CD14-positive monocyte (primary cell): ENCODE measurements around the gene ISG20. TPM values are rescaled to one million over a fixed set of nuclear protein-coding genes. Genes with fewer than 3 reads are reported as not detected.

ENCODE experiments used
- DNase-seq, 3 donors: peaks; one replicate each; pipeline ENCODE4 v3.0.0-alpha.2; 2011 to 2022
- H2AFZ ChIP-seq: 2 replicates; pipeline ENCODE4 v1.6.0; 2012; ENCODE audit warnings: mild to moderate bottlenecking, low read depth, low read length, inconsistent platforms; ENCODE audit not compliant: insufficient read depth, poor library complexity, severe bottlenecking
- H3K27ac ChIP-seq, 2 donors: 1 replicate in 1 of 2; 2 replicates in 1 of 2; pipeline ENCODE4 v1.5.1; 2012 to 2013; ENCODE audit warnings: low read length in 2 of 2, control low read depth in 1 of 2, inconsistent platforms in 1 of 2, low read depth in 1 of 2, mild to moderate bottlenecking in 1 of 2
- H3K27me3 ChIP-seq, 2 donors: one replicate each; pipeline versions ENCODE4 v1.6.0 to v1.6.1; 2011 to 2013; ENCODE audit warnings: low read length in 2 of 2; ENCODE audit not compliant: control insufficient read depth in 2 of 2, insufficient read depth in 2 of 2
- H3K36me3 ChIP-seq, 2 donors: replicated peaks in 1 of 2; 1 replicate in 1 of 2; 2 replicates in 1 of 2; pipeline versions ENCODE4 v1.5.1 to v1.6.1; 2012 to 2013; ENCODE audit warnings: low read length in 2 of 2, control low read depth in 1 of 2, inconsistent platforms in 1 of 2, mild to moderate bottlenecking in 1 of 2; ENCODE audit not compliant: insufficient read depth in 2 of 2, control insufficient read depth in 1 of 2
- H3K4me1 ChIP-seq, 2 donors: 1 replicate in 1 of 2; 2 replicates in 1 of 2; pipeline versions ENCODE4 v1.5.1 to v1.6.1; 2012 to 2013; ENCODE audit warnings: low read length in 2 of 2, control low read depth in 1 of 2, inconsistent platforms in 1 of 2, mild to moderate bottlenecking in 1 of 2, moderate library complexity in 1 of 2; ENCODE audit not compliant: insufficient read depth in 2 of 2, control insufficient read depth in 1 of 2
- H3K4me2 ChIP-seq: replicated peaks from 2 replicates; pipeline ENCODE3; 2012; ENCODE audit warnings: low read length, moderate library complexity, mild to moderate bottlenecking; ENCODE audit not compliant: poor library complexity, severe bottlenecking; ENCODE audit errors: extremely low read depth
- H3K4me3 ChIP-seq, 3 experiments: fragments of 200-600 bp in 1 of 3; sonication (generic) in 1 of 3; replicated peaks in 1 of 3; 1 replicate in 2 of 3; 2 replicates in 1 of 3; pipeline ENCODE4 v1.5.1; 2011 to 2013; ENCODE audit warnings: low read length in 3 of 3, mild to moderate bottlenecking in 3 of 3, control low read depth in 2 of 3, low read depth in 2 of 3, inconsistent platforms in 1 of 3, moderate library complexity in 1 of 3
- H3K79me2 ChIP-seq: 2 replicates; pipeline ENCODE4 v1.6.0; 2012; ENCODE audit warnings: mild to moderate bottlenecking, control low read depth, inconsistent platforms, low read length, moderate library complexity; ENCODE audit not compliant: insufficient read depth
- H3K9ac ChIP-seq: 2 replicates; pipeline ENCODE4 v1.6.0; 2017; ENCODE audit warnings: low read length, mild to moderate bottlenecking; ENCODE audit not compliant: insufficient read depth, poor library complexity, severe bottlenecking
- H3K9me3 ChIP-seq, 2 donors: replicated peaks in 1 of 2; 1 replicate in 1 of 2; 2 replicates in 1 of 2; pipeline versions ENCODE4 v1.5.1 to v1.6.1; 2012 to 2013; ENCODE audit warnings: low read length in 2 of 2, control low read depth in 1 of 2; ENCODE audit not compliant: control insufficient read depth in 1 of 2, insufficient read depth in 1 of 2
- H4K20me1 ChIP-seq: 2 replicates; pipeline ENCODE4 v1.6.0; 2012; ENCODE audit warnings: mild to moderate bottlenecking, low read length, control low read depth, moderate library complexity; ENCODE audit not compliant: insufficient read depth
- H3K27ac Mint-ChIP-seq, 7 donors: one replicate each; pipeline ENCODE4 v1.8.0; 2020; ENCODE audit warnings: mild to moderate bottlenecking in 7 of 7, mixed read lengths in 7 of 7, moderate library complexity in 6 of 7, inconsistent platforms in 2 of 7
- H3K27me3 Mint-ChIP-seq, 3 donors: one replicate each; pipeline ENCODE4 v1.8.0; 2021 to 2022; ENCODE audit warnings: low read depth in 3 of 3, mild to moderate bottlenecking in 3 of 3, mixed read lengths in 3 of 3, moderate library complexity in 3 of 3, inconsistent platforms in 1 of 3
- H3K36me3 Mint-ChIP-seq, 2 donors: one replicate each; pipeline ENCODE4 v1.8.0; 2020; ENCODE audit warnings: mixed read lengths in 2 of 2, inconsistent platforms in 1 of 2, mild to moderate bottlenecking in 1 of 2
- H3K4me1 Mint-ChIP-seq: one replicate; pipeline ENCODE4 v1.8.0; 2020; ENCODE audit warnings: mild to moderate bottlenecking, mixed read lengths
- H3K4me3 Mint-ChIP-seq, 2 donors: one replicate each; pipeline ENCODE4 v1.8.0; 2020; ENCODE audit warnings: mild to moderate bottlenecking in 2 of 2, mixed read lengths in 2 of 2, moderate library complexity in 1 of 2
- H3K9me3 Mint-ChIP-seq, 7 donors: one replicate each; pipeline ENCODE4 v1.8.0; 2020 to 2022; ENCODE audit warnings: mixed read lengths in 7 of 7, mild to moderate bottlenecking in 6 of 7, moderate library complexity in 6 of 7, inconsistent platforms in 2 of 7
- WGBS: methylation state at CpG from one replicate; pipeline ENCODE4 v1.1.5; 2013; ENCODE audit warnings: missing lambda C conversion rate; ENCODE audit not compliant: insufficient coverage; 5-methylcytosine and 5-hydroxymethylcytosine counted together
- intact Hi-C, 2 donors: fragments of 100-400 bp; cut with micrococcal nuclease; formaldehyde crosslinking; loops; one replicate each; pipeline versions ENCODE4 v1.15.0 to v1.15.1; 2023
- polyA plus RNA-seq, 3 donors: library from polyadenylated mRNA; depleted of rRNA in 1 of 3; unstranded in 2 of 3; stranded (reverse) in 1 of 3; fragments of 300-500 nt in 2 of 3; fragments of >200 nt in 1 of 3; fragmentation: Illumina TruSeq in 2 of 3; gene quantifications; 1 replicate in 2 of 3; 2 replicates in 1 of 3; pipeline ENCODE4 v1.2.3, GENCODE V29; 2012 to 2021
- TF ChIP-seq, protein P1 (sequence below): fragments of 200-600 bp; IDR thresholded peaks from one replicate; pipeline ENCODE4 v1.8.0; 2022; ENCODE audit warnings: antibody characterized with exemption, mild to moderate bottlenecking

The ISG20 gene
- polyA plus RNA-seq, 3 donors: 15.6 to 29.3 (median 25.1) TPM

DNA sequence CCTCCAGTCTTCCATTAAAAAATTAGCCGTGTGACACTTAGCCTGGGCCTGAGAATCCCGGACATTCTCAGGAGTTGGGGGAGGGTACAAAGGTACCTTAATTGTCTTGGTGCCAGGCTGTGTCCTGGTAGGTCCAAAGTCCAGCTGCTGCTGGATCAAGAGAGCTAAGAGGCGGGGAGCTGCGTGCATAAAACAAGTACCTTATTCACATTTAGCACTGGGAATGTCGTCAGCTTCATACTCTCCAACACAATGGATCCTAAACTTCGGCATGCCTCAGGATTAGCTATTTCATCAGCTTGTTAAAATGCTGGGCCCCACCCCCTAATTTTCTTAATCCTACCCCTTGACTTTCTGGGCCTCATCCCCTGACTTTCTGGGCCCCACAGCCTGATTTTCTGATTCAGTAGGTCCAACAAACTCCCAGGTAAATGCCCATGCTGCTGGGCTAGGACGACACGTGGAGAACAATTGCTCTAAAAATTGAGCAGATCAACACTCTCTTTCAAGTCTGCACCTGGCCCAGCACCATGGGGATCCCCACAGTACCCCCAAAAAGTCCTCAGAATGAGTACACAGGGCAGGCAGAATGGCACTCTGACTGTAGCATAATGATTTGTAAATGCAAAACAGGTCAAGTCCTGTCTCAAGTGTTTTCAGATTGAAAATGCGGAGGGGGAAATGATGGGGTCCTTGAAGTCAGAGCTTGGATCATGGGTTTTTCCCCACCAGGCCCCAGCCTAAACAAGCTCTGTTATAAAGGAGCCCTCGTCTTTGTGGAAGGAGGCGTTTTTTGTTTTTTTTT, 23.3 kb upstream of the ISG20 start:
- H3K36me3 ChIP-seq: no peaks in the 10 kb centered on the region
- Mint-ChIP-seq H3K4me1 (peaks cover 15% of the 10 kb centered on the region), H3K36me3 (no peaks in the 10 kb centered on the region), H3K4me3 (no peak overlapping the region), H3K27me3 (peaks cover 3 to 14% (median 14%) of the 10 kb centered on the region in 3 donors), H3K27ac (no peak overlapping the region), H3K9me3 (no peaks in the 10 kb centered on the region)
- intact Hi-C loops: no loop called here
- 92% methylated on average over 5 of the region's 11 CpGs for WGBS
- H3K4me2 ChIP-seq: no peak overlapping the region
- DNase-seq: no peak
- H4K20me1 ChIP-seq: no peaks in the 10 kb centered on the region
- no peaks in the 10 kb centered on the region for H3K9me3 ChIP-seq
- H2AFZ ChIP-seq: no peak overlapping the region
- no peak overlapping the region for H3K9ac ChIP-seq
- H3K27me3 ChIP-seq: peaks cover 0 to 6% of the 10 kb centered on the region in 2 donors
- peaks cover 0 to 7% of the 10 kb centered on the region in 2 donors for H3K4me1 ChIP-seq
- no peak overlapping the region for H3K27ac ChIP-seq
- TF ChIP-seq, protein P1, sequence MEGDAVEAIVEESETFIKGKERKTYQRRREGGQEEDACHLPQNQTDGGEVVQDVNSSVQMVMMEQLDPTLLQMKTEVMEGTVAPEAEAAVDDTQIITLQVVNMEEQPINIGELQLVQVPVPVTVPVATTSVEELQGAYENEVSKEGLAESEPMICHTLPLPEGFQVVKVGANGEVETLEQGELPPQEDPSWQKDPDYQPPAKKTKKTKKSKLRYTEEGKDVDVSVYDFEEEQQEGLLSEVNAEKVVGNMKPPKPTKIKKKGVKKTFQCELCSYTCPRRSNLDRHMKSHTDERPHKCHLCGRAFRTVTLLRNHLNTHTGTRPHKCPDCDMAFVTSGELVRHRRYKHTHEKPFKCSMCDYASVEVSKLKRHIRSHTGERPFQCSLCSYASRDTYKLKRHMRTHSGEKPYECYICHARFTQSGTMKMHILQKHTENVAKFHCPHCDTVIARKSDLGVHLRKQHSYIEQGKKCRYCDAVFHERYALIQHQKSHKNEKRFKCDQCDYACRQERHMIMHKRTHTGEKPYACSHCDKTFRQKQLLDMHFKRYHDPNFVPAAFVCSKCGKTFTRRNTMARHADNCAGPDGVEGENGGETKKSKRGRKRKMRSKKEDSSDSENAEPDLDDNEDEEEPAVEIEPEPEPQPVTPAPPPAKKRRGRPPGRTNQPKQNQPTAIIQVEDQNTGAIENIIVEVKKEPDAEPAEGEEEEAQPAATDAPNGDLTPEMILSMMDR: no peak
- no peak overlapping the region for H3K4me3 ChIP-seq
- no peaks in the 10 kb centered on the region for H3K79me2 ChIP-seq

DNA sequence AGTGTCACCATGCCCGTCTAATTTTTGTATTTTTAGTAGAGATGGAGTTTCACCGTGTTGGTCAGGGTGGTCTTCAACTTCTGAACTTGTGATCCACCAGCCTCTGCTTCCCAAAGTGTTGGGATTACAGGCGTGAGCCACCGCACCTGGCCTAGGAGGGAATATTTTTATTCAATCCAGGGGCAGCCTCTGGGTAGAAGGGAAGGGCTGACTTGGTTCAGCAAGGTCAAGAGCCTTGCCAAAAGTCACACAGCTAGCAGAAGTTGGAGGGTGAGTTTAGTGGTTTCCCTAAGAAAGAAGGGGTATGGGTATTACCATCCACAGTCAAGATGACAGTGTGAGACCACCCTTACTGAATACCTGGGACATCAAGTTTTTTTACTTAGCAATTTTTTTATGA, 22.6 kb upstream of the ISG20 start:
- Histone ChIP-seq H2AFZ (no peak overlapping the region), H3K9ac (no peak overlapping the region), H3K4me1 (peaks cover 5 to 8% of the 10 kb centered on the region in 2 donors), H3K4me3 (no peak overlapping the region), H3K79me2 (no peaks in the 10 kb centered on the region), H3K4me2 (no peak overlapping the region), H3K9me3 (no peaks in the 10 kb centered on the region), H3K36me3 (no peaks in the 10 kb centered on the region), H3K27me3 (peaks cover 0 to 6% of the 10 kb centered on the region in 2 donors), H4K20me1 (no peaks in the 10 kb centered on the region), H3K27ac (no peak overlapping the region)
- Mint-ChIP-seq H3K9me3 (no peaks in the 10 kb centered on the region), H3K36me3 (no peaks in the 10 kb centered on the region), H3K27me3 (peaks cover 3 to 14% (median 13%) of the 10 kb centered on the region in 3 donors), H3K27ac (no peak overlapping the region), H3K4me1 (peaks cover 13% of the 10 kb centered on the region), H3K4me3 (no peak overlapping the region)
- intact Hi-C loops: no loop called here
- TF ChIP-seq, protein P1: no peak
- no peak for DNase-seq
- WGBS: 82% methylated on average over 4 of the region's 4 CpGs
